Neural progenitor cell (in vitro differentiated cells): Measurements from ENCODE around the gene MACROH2A1. TPM values are rescaled to one million over a fixed set of nuclear protein-coding genes. Genes with fewer than 3 reads are reported as not detected.

ENCODE experiments used
- DNase-seq: peaks from one replicate; pipeline ENCODE4 v3.0.0-alpha.2; 2016; ENCODE audit warnings: low spot score
- H2AFZ ChIP-seq: fragments of 200-600 bp; sonication (generic); replicated peaks from 2 replicates; pipeline ENCODE4 v1.6.1; 2016; ENCODE audit warnings: antibody characterized with exemption
- H3F3A ChIP-seq: fragments of 200-600 bp; sonication (generic); 2 replicates; pipeline ENCODE4 v1.6.1; 2016; ENCODE audit warnings: antibody characterized with exemption, low read depth
- H3K27ac ChIP-seq: fragments of 200-600 bp; sonication (generic); 2 replicates; pipeline ENCODE4 v1.5.1; 2016; ENCODE audit warnings: mild to moderate bottlenecking
- H3K27me3 ChIP-seq: fragments of 200-600 bp; sonication (generic); 2 replicates; pipeline ENCODE4 v1.6.1; 2016; ENCODE audit warnings: mild to moderate bottlenecking, moderate library complexity
- H3K36me3 ChIP-seq: fragments of 200-600 bp; sonication (generic); 2 replicates; pipeline ENCODE4 v1.5.1; 2016
- H3K4me1 ChIP-seq: fragments of 200-600 bp; sonication (generic); 2 replicates; pipeline ENCODE4 v1.6.1; 2016; ENCODE audit warnings: mixed run types
- H3K4me2 ChIP-seq: fragments of 200-600 bp; sonication (generic); 2 replicates; pipeline ENCODE4 v1.6.1; 2016
- H3K4me3 ChIP-seq: fragments of 200-600 bp; sonication (generic); 2 replicates; pipeline ENCODE4 v1.5.1; 2016
- H3K79me2 ChIP-seq: fragments of 200-600 bp; sonication (generic); 2 replicates; pipeline ENCODE4 v1.6.1; 2016; ENCODE audit warnings: low read depth
- H3K9ac ChIP-seq: fragments of 200-600 bp; sonication (generic); 2 replicates; pipeline ENCODE4 v1.6.1; 2016
- H3K9me3 ChIP-seq: fragments of 200-600 bp; sonication (generic); 2 replicates; pipeline ENCODE4 v1.5.1; 2016; ENCODE audit warnings: low read depth
- H4K20me1 ChIP-seq: fragments of 200-600 bp; sonication (generic); 2 replicates; pipeline ENCODE4 v1.6.1; 2016; ENCODE audit warnings: low read depth
- H3K27ac Mint-ChIP-seq: 3 replicates; pipeline ENCODE4 v1.8.0; 2021; ENCODE audit warnings: mixed read lengths
- H3K27me3 Mint-ChIP-seq: 2 replicates; pipeline ENCODE4 v1.8.0; 2022; ENCODE audit warnings: low read depth, mild to moderate bottlenecking, inconsistent platforms, moderate library complexity, mixed read lengths; ENCODE audit not compliant: insufficient read depth
- H3K36me3 Mint-ChIP-seq: 3 replicates; pipeline ENCODE4 v1.8.0; 2021; ENCODE audit warnings: mixed read lengths
- H3K4me1 Mint-ChIP-seq: 3 replicates; pipeline ENCODE4 v1.8.0; 2021; ENCODE audit warnings: mixed read lengths
- H3K4me3 Mint-ChIP-seq: 3 replicates; pipeline ENCODE4 v1.8.0; 2021; ENCODE audit warnings: mild to moderate bottlenecking, moderate library complexity, mixed read lengths
- H3K9me3 Mint-ChIP-seq: 3 replicates; pipeline ENCODE4 v1.8.0; 2020; ENCODE audit warnings: mixed read lengths
- CTCF ChIP-seq: fragments of 200-600 bp; sonication (generic); IDR thresholded peaks from 2 replicates; pipeline ENCODE4 v1.5.1; 2017; ENCODE audit warnings: antibody characterized with exemption, mild to moderate bottlenecking
- EZH2 ChIP-seq: fragments of 200-600 bp; sonication (generic); IDR thresholded peaks from 2 replicates; pipeline ENCODE4 v1.6.1; 2017; ENCODE audit warnings: antibody characterized with exemption, mild to moderate bottlenecking, moderate library complexity
- EZH2phosphoT487 ChIP-seq: fragments of 200-600 bp; sonication (generic); IDR thresholded peaks from 2 replicates; pipeline ENCODE4 v1.6.1; 2017; ENCODE audit warnings: antibody characterized with exemption
- total RNA-seq: library from RNA; depleted of rRNA; stranded (reverse); fragments of >200 nt; gene quantifications from 2 replicates; pipeline ENCODE4 v1.2.3, GENCODE V29; 2015; ENCODE audit warnings: low replicate concordance

Gene MACROH2A1
- total RNA-seq, 1 donor from 2014 or later = 179 TPM

GRCh38 chr5:135350536-135350935 lies 48.5 kb downstream of the MACROH2A1 start:
- Mint-ChIP-seq H3K9me3 (no peaks in the 10 kb centered on the region), H3K27me3 (no peaks in the 10 kb centered on the region), H3K4me3 (no peak overlapping the region), H3K4me1 (no peaks in the 10 kb centered on the region), H3K27ac (no peak overlapping the region), H3K36me3 (peaks cover 25% of the 10 kb centered on the region)
- H3K4me3 ChIP-seq = no peak overlapping the region
- no peaks in the 10 kb centered on the region for H3K79me2 ChIP-seq
- H2AFZ ChIP-seq = no peak overlapping the region
- H3K9me3 ChIP-seq = no peaks in the 10 kb centered on the region
- no peaks in the 10 kb centered on the region for H3F3A ChIP-seq
- H3K9ac ChIP-seq = no peak overlapping the region
- peaks cover 29% of the 10 kb centered on the region for H4K20me1 ChIP-seq
- H3K27ac ChIP-seq = no peak overlapping the region
- DNase-seq = no peak
- no peaks in the 10 kb centered on the region for H3K27me3 ChIP-seq
- H3K4me1 ChIP-seq = no peaks in the 10 kb centered on the region
- H3K36me3 ChIP-seq = no peaks in the 10 kb centered on the region
- no peak overlapping the region for H3K4me2 ChIP-seq
- no peak for TF ChIP-seq EZH2
- TF ChIP-seq CTCF = no peak
- TF ChIP-seq EZH2phosphoT487 = no peak

- H3K36me3 Mint-ChIP-seq = peaks cover 26% of the 10 kb centered on the region
These were observed 49.1 kb downstream of the MACROH2A1 start for GRCh38 chr5:135349886-135350285.

GRCh38 chr5:135349451-135349850 lies 49.6 kb downstream of the MACROH2A1 start:
- Histone ChIP-seq H4K20me1 (peaks cover 25% of the 10 kb centered on the region), H3K9ac (no peak overlapping the region), H3K9me3 (no peaks in the 10 kb centered on the region), H3K27ac (no peak overlapping the region), H3K4me3 (no peak overlapping the region), H3K4me2 (no peak overlapping the region), H3K4me1 (no peaks in the 10 kb centered on the region), H2AFZ (no peak overlapping the region), H3K79me2 (no peaks in the 10 kb centered on the region), H3F3A (no peaks in the 10 kb centered on the region), H3K27me3 (no peaks in the 10 kb centered on the region), H3K36me3 (no peaks in the 10 kb centered on the region)
- no peak for DNase-seq
- Mint-ChIP-seq H3K36me3 (peaks cover 26% of the 10 kb centered on the region), H3K4me3 (no peak overlapping the region), H3K4me1 (no peaks in the 10 kb centered on the region), H3K27ac (no peak overlapping the region), H3K27me3 (peaks cover 1% of the 10 kb centered on the region), H3K9me3 (no peaks in the 10 kb centered on the region)
- TF ChIP-seq CTCF = no peak
- TF ChIP-seq EZH2 = no peak
- TF ChIP-seq EZH2phosphoT487 = no peak

More at GRCh38 chr5:135349886-135350285, 49.1 kb downstream of the MACROH2A1 start:
- TF ChIP-seq EZH2 = no peak
- no peak for TF ChIP-seq EZH2phosphoT487
- TF ChIP-seq CTCF = no peak
- H3K27ac ChIP-seq = no peak overlapping the region
- H3K79me2 ChIP-seq = no peaks in the 10 kb centered on the region
- H3K4me3 ChIP-seq = no peak overlapping the region
- H3K4me2 ChIP-seq = no peak overlapping the region
- Mint-ChIP-seq H3K4me3 (no peak overlapping the region), H3K27me3 (no peaks in the 10 kb centered on the region), H3K9me3 (no peaks in the 10 kb centered on the region), H3K27ac (no peak overlapping the region), H3K4me1 (no peaks in the 10 kb centered on the region)
- DNase-seq = no peak
- no peaks in the 10 kb centered on the region for H3K36me3 ChIP-seq
- H2AFZ ChIP-seq = no peak overlapping the region
- no peak overlapping the region for H3K9ac ChIP-seq
- H3K9me3 ChIP-seq = no peaks in the 10 kb centered on the region
- no peaks in the 10 kb centered on the region for H3F3A ChIP-seq
- H4K20me1 ChIP-seq = peaks cover 25% of the 10 kb centered on the region
- no peaks in the 10 kb centered on the region for H3K27me3 ChIP-seq
- H3K4me1 ChIP-seq = no peaks in the 10 kb centered on the region
